ENCODE data around the gene SH3RF2.

The SH3RF2 gene

DNA sequence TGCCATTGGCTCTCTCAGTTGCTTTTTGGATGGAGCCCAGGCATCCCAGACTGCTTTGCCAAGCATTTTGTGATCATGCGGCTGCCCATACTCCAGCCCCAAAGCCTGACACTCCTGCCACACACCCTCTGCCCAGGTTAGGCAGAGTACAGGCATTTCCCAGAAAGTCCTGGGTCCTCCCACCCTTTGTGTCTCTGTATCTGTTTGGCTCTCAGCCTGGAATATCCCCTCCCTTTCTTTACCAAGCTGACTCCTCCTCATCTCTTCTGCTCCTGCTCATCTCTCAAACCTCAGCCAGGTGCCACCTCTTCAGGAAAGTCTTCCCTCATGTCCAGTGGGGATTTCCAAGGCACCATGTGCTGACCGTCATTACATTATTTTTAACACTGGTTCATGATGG is 14.3 kb upstream of the SH3RF2 start:
- no peak for DNase-seq

DNA sequence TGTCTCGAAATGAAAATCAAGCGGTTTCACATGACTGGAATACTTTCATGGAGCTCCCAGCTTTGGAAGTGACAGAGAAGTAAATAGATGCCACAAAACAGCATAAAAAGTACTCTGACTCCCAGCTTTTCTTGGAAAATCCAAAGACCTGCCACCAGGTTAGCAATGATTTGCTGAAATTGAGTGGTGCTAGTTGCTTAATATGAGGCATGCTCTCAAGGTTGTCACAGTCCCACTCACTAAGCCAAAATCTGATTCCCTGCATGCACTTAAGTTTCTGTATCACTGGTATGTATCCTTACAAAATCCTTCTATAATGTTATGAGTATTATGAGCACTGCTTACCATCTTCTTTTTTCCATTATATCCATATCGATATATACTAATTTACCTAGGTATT is 13.0 kb upstream of the SH3RF2 start:
- no peak for DNase-seq

GRCh38 chr5:145924849-145925248 is 11.5 kb upstream of the SH3RF2 start:
- DNase-seq = no peak

- DNase-seq = no peak
Measured at GRCh38 chr5:145925353-145925752, 11.0 kb upstream of the SH3RF2 start.

GRCh38 chr5:145925803-145926202 is 10.6 kb upstream of the SH3RF2 start:
- no peak for DNase-seq

GRCh38 chr5:145931718-145932117 is 4.7 kb upstream of the SH3RF2 start:
- DNase-seq = no peak

GRCh38 chr5:145934276-145934675 is 2.1 kb upstream of the SH3RF2 start:
- no peak for DNase-seq

DNA sequence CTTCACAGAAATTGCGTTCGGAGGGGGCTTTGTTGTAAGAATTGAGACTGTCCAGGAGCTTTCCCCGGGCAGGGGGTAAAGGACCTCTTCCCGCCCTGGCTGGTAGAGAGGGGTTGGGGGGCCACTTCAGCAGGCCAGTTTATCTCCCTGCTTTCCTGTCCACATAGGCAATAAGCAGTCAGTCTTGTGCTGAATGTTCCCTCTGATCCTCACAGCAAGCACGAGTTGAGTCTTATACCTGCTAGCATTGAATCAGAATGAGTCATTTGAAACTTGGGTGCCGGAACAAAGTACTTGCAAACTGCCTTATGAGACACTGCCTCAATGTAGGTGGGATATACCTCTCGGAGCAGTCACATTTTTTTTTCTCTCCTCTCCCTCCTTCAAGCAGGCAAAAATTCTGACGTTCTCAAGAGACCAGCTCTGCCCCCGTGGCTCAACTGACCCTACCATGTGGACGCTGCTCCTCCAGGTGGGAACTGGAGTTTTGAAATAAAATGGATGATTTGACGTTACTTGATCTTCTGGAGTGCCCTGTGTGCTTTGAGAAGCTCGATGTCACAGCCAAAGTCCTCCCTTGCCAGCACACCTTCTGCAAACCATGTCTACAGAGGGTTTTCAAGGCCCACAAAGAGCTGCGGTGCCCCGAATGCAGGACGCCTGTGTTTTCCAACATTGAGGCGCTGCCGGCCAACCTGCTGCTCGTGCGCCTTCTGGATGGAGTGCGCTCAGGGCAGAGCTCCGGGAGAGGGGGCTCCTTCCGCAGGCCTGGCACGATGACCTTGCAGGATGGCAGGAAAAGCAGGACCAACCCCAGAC is 1.3 kb downstream of the SH3RF2 start:
- peak in 1 of 2 experiments; percentile 13 for DNase-seq

DNA sequence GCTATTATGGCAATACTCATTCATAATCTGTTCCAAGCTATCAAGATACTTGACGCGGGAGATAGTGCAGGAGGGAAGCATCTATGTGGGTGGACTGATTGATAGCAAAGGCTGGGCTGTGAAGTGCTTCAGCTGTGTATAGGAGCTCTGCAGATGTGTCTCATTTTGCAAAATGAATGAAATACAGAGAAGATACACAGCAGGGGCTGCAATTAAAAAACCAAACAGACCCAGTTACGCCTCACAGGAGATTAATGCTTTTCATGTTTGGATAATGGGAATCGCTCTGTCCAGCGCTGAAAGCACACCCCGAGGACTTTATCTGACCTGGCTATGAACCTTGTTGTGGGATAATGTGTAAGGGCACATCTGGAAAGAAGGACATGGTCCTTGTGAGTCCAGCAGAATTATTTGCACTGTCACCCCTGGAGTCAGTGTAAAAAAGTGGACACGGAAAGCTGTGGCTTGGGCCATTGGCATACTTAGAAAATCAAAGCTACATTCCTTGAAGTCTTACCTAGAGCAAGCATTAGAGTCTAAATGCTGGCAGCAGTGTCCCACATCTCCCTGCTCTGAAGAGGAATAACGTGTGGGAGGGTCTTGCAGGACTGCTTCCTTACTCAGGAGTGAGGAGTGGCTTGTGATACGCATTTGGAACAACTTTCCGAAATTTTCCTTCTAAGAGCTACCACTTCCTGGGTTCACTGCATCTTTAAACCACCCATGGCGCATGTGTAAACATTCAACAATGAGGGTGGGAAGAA is 2.6 kb downstream of the SH3RF2 start:
- DNase-seq = no peak

- DNase-seq = no peak
Measured at GRCh38 chr5:145939540-145940065, 3.2 kb downstream of the SH3RF2 start.

DNA sequence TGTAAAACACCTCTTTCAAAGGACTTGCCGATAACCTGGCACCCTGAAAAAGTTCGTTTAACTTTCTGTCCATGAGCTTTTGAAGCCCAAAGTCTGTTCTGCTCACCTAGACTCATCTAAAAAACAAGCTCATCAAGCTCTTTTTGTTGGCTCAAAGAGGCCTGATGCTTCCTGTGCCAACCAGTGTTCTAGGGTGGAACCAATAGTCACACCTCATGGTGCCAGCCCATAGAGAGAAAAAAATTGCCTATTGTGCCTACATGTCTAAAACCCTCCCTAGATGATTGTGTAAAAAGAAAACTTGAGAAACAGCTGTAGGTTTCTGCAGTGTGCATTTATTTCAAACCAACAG is 4.7 kb downstream of the SH3RF2 start:
- no peak for DNase-seq

DNA sequence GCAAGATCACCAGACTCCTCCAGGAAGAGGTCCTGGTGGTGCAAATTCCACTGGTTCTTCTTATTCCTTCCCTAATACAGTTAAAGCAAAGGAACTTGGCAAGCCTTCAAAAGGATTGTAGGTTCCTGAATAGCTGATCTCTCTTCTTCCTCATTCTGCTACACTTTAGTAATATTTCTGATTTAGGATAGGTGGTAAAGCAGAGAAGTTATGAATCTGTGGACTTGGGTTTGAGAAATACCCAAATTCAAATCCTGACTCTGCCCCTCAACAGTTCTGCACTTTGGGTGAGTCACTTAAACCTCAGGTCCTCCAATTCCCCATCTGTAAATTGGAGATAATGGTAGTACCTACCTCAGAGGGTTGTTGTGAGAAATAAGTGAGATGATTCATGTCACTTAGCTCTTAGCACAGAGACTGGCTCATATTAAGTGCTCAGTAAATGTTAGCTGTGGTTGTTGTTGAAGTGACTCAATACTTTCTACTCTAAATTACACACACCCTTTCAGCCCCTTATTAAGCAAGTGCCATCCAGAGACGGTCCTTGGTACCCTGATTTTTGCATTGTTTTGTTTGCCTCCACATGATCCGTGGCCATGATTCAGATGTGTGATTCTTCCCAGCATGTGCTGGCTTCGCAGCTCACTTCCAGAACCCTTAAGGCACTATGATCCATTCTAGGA is 5.2 kb downstream of the SH3RF2 start:
- DNase-seq = no peak

DNA sequence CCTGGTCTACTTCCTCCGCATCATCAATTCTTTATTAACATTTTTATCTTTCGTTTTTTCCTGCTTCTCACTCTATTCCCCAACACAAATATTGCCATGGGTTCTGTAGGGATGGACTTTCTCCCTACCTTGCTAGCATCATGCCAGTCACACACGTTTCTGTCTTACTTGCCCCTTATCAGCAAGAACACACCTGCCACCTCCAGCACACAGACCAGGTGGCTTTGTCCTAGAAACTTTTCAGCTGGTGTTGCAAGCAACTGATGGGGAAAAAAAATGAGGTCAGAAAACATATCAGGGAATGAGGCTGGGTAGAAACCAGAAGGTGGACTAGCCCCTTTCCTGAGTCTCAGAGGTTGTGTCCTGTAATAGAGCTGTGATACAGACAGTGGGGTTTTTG is 5.8 kb downstream of the SH3RF2 start:
- no peak for DNase-seq

- no peak for DNase-seq
Measured at GRCh38 chr5:145942749-145943148, 6.4 kb downstream of the SH3RF2 start.

DNA sequence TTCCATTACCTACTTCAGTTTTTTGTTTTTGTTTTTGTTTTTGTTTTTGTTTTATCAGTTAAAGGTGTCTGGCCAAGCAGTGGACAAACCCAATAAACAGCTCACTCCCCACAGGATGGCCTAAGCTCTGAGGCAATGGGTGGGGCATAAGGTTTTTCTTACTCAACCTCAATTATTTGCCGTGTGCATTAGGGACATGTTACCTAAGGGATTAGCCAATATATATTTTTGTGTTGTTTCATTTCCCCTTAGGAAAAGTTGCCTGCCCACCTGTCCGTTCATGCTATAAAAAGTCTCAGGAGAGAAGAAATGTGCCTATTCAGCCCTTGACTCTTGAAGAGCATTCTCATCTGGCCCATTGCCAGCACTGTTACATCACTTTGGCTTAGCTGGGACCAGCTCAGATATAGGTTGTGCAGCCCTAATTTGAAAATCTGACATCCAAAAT is 7.3 kb downstream of the SH3RF2 start:
- DNase-seq = no peak

DNA sequence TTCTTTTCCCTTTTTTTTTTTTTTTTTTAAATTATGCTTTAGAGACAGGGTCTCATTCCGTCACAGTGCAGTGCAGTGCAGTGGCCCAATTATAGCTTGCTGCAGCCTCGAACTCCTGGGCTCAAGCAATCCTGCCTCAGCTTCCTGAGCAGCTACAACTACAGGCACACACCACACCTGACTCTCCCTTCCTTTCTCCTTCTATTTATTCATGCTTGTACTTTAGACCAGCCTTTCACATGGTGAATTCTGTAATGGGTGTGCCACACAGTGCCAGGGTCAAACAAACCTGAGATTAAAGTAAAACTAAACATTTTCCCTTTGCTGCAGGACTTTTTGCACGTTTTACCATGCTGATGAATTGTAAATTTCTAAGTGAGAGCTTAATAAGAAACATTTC is 8.0 kb downstream of the SH3RF2 start:
- DNase-seq = no peak

DNA sequence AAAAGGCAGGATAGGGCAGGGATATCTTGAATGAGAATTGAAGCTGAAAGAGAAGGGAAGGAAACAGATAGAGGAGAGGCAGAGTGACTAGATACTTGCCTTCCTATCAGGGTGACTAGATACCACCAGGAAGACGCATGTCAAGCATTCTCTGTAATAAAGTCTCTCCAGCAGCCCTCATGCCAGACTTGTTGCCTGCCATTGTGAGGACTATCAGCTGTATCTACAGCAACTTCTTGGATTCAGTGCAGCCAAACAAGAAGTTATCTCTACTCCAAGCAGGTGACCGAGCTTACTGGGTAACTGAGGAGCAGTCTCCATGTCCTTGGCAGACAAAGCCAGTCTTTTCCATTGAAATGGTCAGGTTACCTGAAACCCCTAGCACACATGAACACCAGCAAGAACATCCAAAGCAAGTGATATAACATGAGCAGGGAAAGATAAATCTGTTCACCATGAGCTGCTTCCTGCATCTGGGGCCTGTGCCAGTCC is 9.3 kb downstream of the SH3RF2 start:
- no peak for DNase-seq

- DNase-seq = no peak
Measured at GRCh38 chr5:145946112-145946861, 9.9 kb downstream of the SH3RF2 start.

- DNase-seq = no peak
Measured at GRCh38 chr5:145947581-145947980, 11.2 kb downstream of the SH3RF2 start.

DNA sequence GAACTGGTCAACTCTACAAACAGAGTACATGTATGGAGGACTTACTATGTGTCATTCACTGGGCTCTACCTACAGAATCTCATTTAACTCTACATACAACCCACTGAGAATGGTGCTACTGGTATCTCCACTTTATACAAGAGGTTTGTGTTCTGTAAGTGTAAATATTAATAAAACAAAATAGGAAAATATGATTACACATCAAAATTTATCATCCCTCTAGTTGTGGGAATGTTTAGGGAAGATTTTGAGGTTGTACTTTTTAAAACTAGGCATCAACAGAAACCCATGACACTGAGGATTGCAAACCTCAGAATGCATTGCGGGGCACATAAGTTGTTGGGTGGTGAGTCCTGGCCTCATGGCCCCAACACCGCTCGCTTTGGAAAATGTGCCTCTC is 11.7 kb downstream of the SH3RF2 start:
- DNase-seq = no peak

DNA sequence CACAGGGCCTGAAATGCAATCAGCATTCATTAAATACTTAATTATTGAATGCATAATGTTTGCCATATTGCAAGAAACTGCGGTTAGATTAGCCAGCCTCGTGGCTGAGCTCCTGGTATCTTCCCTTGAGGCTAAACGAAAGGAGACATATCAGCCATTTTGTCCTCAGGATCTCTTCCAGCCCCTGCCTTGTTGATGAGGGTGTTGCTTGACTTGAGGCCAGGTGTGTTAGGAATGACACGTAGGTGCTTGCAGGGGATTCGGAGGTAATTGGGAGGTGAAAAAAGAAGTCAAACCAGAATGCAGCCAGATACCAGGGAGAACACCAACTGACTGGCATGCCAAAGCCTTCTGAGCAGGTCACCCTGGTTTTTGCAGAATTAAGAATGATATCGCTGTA is 12.5 kb downstream of the SH3RF2 start:
- no peak for DNase-seq

DNA sequence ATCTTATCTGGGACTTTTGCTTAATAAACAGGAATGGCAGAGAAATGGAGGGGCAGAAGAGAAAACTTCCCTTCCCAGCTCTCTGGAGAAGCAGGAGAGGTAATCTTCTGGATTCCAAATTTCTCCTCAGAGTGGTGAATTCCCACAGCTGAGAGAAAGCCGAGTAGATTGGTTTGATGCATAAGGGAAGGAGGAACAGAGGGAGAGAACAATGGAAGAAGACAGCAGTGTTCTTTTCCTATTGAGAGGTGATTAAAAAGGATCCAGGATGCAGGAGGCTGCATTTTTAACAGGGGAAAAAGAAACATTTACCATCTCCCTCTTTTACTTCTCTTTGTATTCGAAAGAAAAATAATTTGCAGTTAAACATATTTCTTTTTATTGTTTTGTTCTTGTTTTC is 13.1 kb downstream of the SH3RF2 start:
- no peak for DNase-seq

GRCh38 chr5:145951071-145951470 is 14.7 kb downstream of the SH3RF2 start:
- DNase-seq = no peak

Data from activated CD4-positive, alpha-beta T cell treated with anti-CD3 and anti-CD28 coated beads, Interleukin-2, amount 50 U/mL, for 48 hours (primary cell).